ENCODE data around the gene ANKRD34A. TPM values are rescaled to one million over a fixed set of nuclear protein-coding genes. Genes with fewer than 3 reads are reported as not detected.

ANKRD34A gene
- total and polyA plus RNA-seq, 2 of the 13 experiments (the other 11 are each of a cell fraction or from before 2014, with no cell fraction given) = 0.05 to 0.07 TPM

GRCh38 chr1:145918144-145918991 lies 46.0 kb downstream of the ANKRD34A start, which contains the start of gene PEX11B (continued):
- TF ChIP-seq ONECUT2 (CRISPR knock-in tag; IDR thresholded peaks at IDR 0.05) = no peak
- TF ChIP-seq YY1 (IDR thresholded peaks at IDR 0.05; ENCODE audit: insufficient read depth, insufficient replicate concordance, low read depth, low read length) = peak; percentile 86
- TF ChIP-seq, protein P1, sequence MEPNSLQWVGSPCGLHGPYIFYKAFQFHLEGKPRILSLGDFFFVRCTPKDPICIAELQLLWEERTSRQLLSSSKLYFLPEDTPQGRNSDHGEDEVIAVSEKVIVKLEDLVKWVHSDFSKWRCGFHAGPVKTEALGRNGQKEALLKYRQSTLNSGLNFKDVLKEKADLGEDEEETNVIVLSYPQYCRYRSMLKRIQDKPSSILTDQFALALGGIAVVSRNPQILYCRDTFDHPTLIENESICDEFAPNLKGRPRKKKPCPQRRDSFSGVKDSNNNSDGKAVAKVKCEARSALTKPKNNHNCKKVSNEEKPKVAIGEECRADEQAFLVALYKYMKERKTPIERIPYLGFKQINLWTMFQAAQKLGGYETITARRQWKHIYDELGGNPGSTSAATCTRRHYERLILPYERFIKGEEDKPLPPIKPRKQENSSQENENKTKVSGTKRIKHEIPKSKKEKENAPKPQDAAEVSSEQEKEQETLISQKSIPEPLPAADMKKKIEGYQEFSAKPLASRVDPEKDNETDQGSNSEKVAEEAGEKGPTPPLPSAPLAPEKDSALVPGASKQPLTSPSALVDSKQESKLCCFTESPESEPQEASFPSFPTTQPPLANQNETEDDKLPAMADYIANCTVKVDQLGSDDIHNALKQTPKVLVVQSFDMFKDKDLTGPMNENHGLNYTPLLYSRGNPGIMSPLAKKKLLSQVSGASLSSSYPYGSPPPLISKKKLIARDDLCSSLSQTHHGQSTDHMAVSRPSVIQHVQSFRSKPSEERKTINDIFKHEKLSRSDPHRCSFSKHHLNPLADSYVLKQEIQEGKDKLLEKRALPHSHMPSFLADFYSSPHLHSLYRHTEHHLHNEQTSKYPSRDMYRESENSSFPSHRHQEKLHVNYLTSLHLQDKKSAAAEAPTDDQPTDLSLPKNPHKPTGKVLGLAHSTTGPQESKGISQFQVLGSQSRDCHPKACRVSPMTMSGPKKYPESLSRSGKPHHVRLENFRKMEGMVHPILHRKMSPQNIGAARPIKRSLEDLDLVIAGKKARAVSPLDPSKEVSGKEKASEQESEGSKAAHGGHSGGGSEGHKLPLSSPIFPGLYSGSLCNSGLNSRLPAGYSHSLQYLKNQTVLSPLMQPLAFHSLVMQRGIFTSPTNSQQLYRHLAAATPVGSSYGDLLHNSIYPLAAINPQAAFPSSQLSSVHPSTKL (CRISPR knock-in tag; IDR thresholded peaks at IDR 0.05) = no peak
- TF ChIP-seq MATR3 (CRISPR knock-in tag; IDR thresholded peaks at IDR 0.05) = no peak
- TF ChIP-seq ZSCAN12 (CRISPR knock-in tag; IDR thresholded peaks at IDR 0.05) = peak; percentile 65; the same call in 1 of the 2 replicates
- TF ChIP-seq IKZF4 (CRISPR knock-in tag; IDR thresholded peaks at IDR 0.05; ENCODE audit: borderline replicate concordance, low read depth, not compliant biosample characterization) = peak; percentile 54
- TF ChIP-seq GABPB1 (CRISPR knock-in tag; IDR thresholded peaks at IDR 0.05) = peak; percentile 73; the same call in 1 of the 2 replicates
- TF ChIP-seq ISL2 (CRISPR knock-in tag; IDR thresholded peaks at IDR 0.05) = no peak
- TF ChIP-seq ARID4A (CRISPR knock-in tag; IDR thresholded peaks at IDR 0.05; ENCODE audit: borderline replicate concordance) = peak; percentile 76; the same call in 1 of the 2 replicates
- TF ChIP-seq, protein P2, sequence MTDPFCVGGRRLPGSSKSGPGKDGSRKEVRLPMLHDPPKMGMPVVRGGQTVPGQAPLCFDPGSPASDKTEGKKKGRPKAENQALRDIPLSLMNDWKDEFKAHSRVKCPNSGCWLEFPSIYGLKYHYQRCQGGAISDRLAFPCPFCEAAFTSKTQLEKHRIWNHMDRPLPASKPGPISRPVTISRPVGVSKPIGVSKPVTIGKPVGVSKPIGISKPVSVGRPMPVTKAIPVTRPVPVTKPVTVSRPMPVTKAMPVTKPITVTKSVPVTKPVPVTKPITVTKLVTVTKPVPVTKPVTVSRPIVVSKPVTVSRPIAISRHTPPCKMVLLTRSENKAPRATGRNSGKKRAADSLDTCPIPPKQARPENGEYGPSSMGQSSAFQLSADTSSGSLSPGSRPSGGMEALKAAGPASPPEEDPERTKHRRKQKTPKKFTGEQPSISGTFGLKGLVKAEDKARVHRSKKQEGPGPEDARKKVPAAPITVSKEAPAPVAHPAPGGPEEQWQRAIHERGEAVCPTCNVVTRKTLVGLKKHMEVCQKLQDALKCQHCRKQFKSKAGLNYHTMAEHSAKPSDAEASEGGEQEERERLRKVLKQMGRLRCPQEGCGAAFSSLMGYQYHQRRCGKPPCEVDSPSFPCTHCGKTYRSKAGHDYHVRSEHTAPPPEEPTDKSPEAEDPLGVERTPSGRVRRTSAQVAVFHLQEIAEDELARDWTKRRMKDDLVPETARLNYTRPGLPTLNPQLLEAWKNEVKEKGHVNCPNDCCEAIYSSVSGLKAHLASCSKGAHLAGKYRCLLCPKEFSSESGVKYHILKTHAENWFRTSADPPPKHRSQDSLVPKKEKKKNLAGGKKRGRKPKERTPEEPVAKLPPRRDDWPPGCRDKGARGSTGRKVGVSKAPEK (CRISPR knock-in tag; IDR thresholded peaks at IDR 0.05; ENCODE audit: borderline replicate concordance) = no peak
- 0 out of 2 replicates have a peak, but pooled peaks have one; percentile 29 for TF ChIP-seq CBFB (CRISPR knock-in tag; IDR thresholded peaks at IDR 0.05)
- peak in 1 of 2 experiments; percentile 57; a peak in 2 of 4 replicates for TF ChIP-seq KLF16 (CRISPR knock-in tag; IDR thresholded peaks at IDR 0.05)
- TF ChIP-seq CHCHD3 (CRISPR knock-in tag; IDR thresholded peaks at IDR 0.05) = no peak
- 0 out of 2 replicates have a peak, but pooled peaks have one; percentile 51 for TF ChIP-seq ARNT2 (CRISPR knock-in tag; IDR thresholded peaks at IDR 0.05; ENCODE audit: low read depth)
- TF ChIP-seq, protein P3, sequence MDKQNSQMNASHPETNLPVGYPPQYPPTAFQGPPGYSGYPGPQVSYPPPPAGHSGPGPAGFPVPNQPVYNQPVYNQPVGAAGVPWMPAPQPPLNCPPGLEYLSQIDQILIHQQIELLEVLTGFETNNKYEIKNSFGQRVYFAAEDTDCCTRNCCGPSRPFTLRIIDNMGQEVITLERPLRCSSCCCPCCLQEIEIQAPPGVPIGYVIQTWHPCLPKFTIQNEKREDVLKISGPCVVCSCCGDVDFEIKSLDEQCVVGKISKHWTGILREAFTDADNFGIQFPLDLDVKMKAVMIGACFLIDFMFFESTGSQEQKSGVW (CRISPR knock-in tag; IDR thresholded peaks at IDR 0.05; ENCODE audit: borderline replicate concordance) = peak; percentile 89; the same call in 1 of the 2 replicates
